SK-N-MC (cell line): Measurements from ENCODE around the gene LOXHD1.

ENCODE experiments used
- DNase-seq: peaks from one replicate; pipeline ENCODE4 v3.0.0-alpha.2; 2011; ENCODE audit warnings: low read depth, low spot score
- H3K27ac ChIP-seq: fragments of 200-600 bp; sonication (generic); 2 replicates; pipeline ENCODE4 v1.5.1; 2016; ENCODE audit warnings: mixed run types
- H3K36me3 ChIP-seq: fragments of 200-600 bp; sonication (generic); 2 replicates; pipeline ENCODE4 v1.6.1; 2017; ENCODE audit warnings: antibody characterized with exemption, low read length, mixed read lengths; ENCODE audit not compliant: insufficient read depth
- H3K4me3 ChIP-seq: fragments of 200-600 bp; sonication (generic); 2 replicates; pipeline ENCODE4 v1.5.1; 2016
- H3K9ac ChIP-seq: fragments of 200-600 bp; sonication (generic); 2 replicates; pipeline ENCODE4 v1.8.0; 2017; ENCODE audit warnings: mixed run types, mixed read lengths; ENCODE audit not compliant: insufficient read length
- H3K9me3 ChIP-seq: fragments of 200-600 bp; sonication (generic); 2 replicates; pipeline ENCODE4 v1.6.1; 2017; ENCODE audit warnings: low read depth, mild to moderate bottlenecking, antibody characterized with exemption, low read length, moderate library complexity, mixed read lengths
- EZH2 ChIP-seq: fragments of 200-600 bp; sonication (generic); IDR thresholded peaks from one replicate; pipeline ENCODE4 v1.6.1; 2017; ENCODE audit warnings: antibody characterized with exemption
- FOXP2 ChIP-seq: optimal IDR thresholded peaks from 2 replicates; pipeline ENCODE3; 2011; ENCODE audit warnings: mild to moderate bottlenecking, moderate library complexity; ENCODE audit not compliant: insufficient read depth; ENCODE audit errors: extremely low read length, control extremely low read depth
- POLR2AphosphoS5 ChIP-seq: IDR thresholded peaks from 2 replicates; pipeline ENCODE4 v1.6.1; 2012; ENCODE audit warnings: mild to moderate bottlenecking, low read depth, low read length, borderline replicate concordance

LOXHD1 gene

GRCh38 chr18:46625069-46625468 lies 32.0 kb downstream of the LOXHD1 start:
- no peaks in the 10 kb centered on the region for H3K9me3 ChIP-seq
- no peak for DNase-seq
- H3K4me3 ChIP-seq, result no peak overlapping the region
- no peak overlapping the region for H3K27ac ChIP-seq
- no peaks in the 10 kb centered on the region for H3K36me3 ChIP-seq
- H3K9ac ChIP-seq, result no peak overlapping the region
- TF ChIP-seq POLR2AphosphoS5, result no peak

GRCh38 chr18:46624127-46624526 lies 32.9 kb downstream of the LOXHD1 start:
- Histone ChIP-seq H3K9me3 (no peaks in the 10 kb centered on the region), H3K27ac (no peak overlapping the region), H3K9ac (no peak overlapping the region), H3K36me3 (no peaks in the 10 kb centered on the region), H3K4me3 (no peak overlapping the region)
- no peak for DNase-seq
- TF ChIP-seq EZH2, result no peak
- TF ChIP-seq POLR2AphosphoS5, result no peak
- TF ChIP-seq FOXP2, result no peak

GRCh38 chr18:46623541-46623940 lies 33.5 kb downstream of the LOXHD1 start:
- DNase-seq, result no peak
- Histone ChIP-seq H3K4me3 (no peak overlapping the region), H3K9ac (no peak overlapping the region), H3K36me3 (no peaks in the 10 kb centered on the region), H3K27ac (no peak overlapping the region), H3K9me3 (no peaks in the 10 kb centered on the region)
- TF ChIP-seq EZH2 (no peak), FOXP2 (no peak), POLR2AphosphoS5 (no peak)

GRCh38 chr18:46622999-46623398 lies 34.0 kb downstream of the LOXHD1 start:
- H3K4me3 ChIP-seq, result no peak overlapping the region

GRCh38 chr18:46622451-46622850 lies 34.6 kb downstream of the LOXHD1 start:
- Histone ChIP-seq H3K9me3 (no peaks in the 10 kb centered on the region), H3K27ac (no peak overlapping the region), H3K9ac (no peak overlapping the region), H3K36me3 (peaks cover 5% of the 10 kb centered on the region; the same call in 1 of the 2 replicates), H3K4me3 (no peak overlapping the region)
- no peak for DNase-seq
- TF ChIP-seq POLR2AphosphoS5 (no peak), EZH2 (no peak), FOXP2 (no peak)

More at GRCh38 chr18:46622999-46623398, 34.0 kb downstream of the LOXHD1 start:
- Histone ChIP-seq H3K9ac (no peak overlapping the region), H3K27ac (no peak overlapping the region), H3K36me3 (no peaks in the 10 kb centered on the region), H3K9me3 (no peaks in the 10 kb centered on the region)
- TF ChIP-seq EZH2, result no peak
- no peak for TF ChIP-seq POLR2AphosphoS5
- no peak for TF ChIP-seq FOXP2
- DNase-seq, result no peak

GRCh38 chr18:46621871-46622270 lies 35.1 kb downstream of the LOXHD1 start:
- H3K9me3 ChIP-seq, result no peaks in the 10 kb centered on the region
- no peak overlapping the region for H3K9ac ChIP-seq
- no peak for DNase-seq
- TF ChIP-seq FOXP2 (no peak), EZH2 (no peak), POLR2AphosphoS5 (no peak)
- no peak overlapping the region for H3K4me3 ChIP-seq
- peaks cover 8% of the 10 kb centered on the region; the same call in 1 of the 2 replicates for H3K36me3 ChIP-seq
- H3K27ac ChIP-seq, result no peak overlapping the region

GRCh38 chr18:46621111-46621766 lies 35.8 kb downstream of the LOXHD1 start:
- Histone ChIP-seq H3K27ac (no peak overlapping the region), H3K9me3 (no peaks in the 10 kb centered on the region), H3K36me3 (peaks cover 15% of the 10 kb centered on the region), H3K4me3 (no peak overlapping the region), H3K9ac (no peak overlapping the region)
- TF ChIP-seq EZH2, result no peak
- no peak for TF ChIP-seq FOXP2
- no peak for TF ChIP-seq POLR2AphosphoS5
- no peak for DNase-seq

- Histone ChIP-seq H3K4me3 (no peak overlapping the region), H3K9me3 (no peaks in the 10 kb centered on the region), H3K9ac (no peak overlapping the region), H3K27ac (no peak overlapping the region), H3K36me3 (peaks cover 27% of the 10 kb centered on the region)
- no peak for TF ChIP-seq EZH2
- no peak for TF ChIP-seq FOXP2
- TF ChIP-seq POLR2AphosphoS5, result no peak
- no peak for DNase-seq
Measured at GRCh38 chr18:46619559-46619958, 37.5 kb downstream of the LOXHD1 start.

- no peak for DNase-seq
- H3K4me3 ChIP-seq, result no peak overlapping the region
- H3K27ac ChIP-seq, result peak overlapping the region; percentile 76
- TF ChIP-seq POLR2AphosphoS5, result no peak
- no peak overlapping the region for H3K9ac ChIP-seq
- H3K36me3 ChIP-seq, result peaks cover 31% of the 10 kb centered on the region
- no peaks in the 10 kb centered on the region for H3K9me3 ChIP-seq
Measured at GRCh38 chr18:46615720-46616119, 41.3 kb downstream of the LOXHD1 start.
